Hematopoietic multipotent progenitor cell treated with erythropoietin and hydrocortisone succinate and interleukin-3 and kit ligand, for 15 days (in vitro differentiated cells): ENCODE results near the gene BLMH.
"Not testable (repeated sequence)": the region's sequence is repeated elsewhere in the genome, so short reads cannot be mapped to it uniquely, and the experiment has no call there.

Experiments
- DNase-seq: peaks from one replicate; pipeline ENCODE4 v3.0.0-alpha.2; 2015; ENCODE audit warnings: low spot score

The BLMH gene

DNA sequence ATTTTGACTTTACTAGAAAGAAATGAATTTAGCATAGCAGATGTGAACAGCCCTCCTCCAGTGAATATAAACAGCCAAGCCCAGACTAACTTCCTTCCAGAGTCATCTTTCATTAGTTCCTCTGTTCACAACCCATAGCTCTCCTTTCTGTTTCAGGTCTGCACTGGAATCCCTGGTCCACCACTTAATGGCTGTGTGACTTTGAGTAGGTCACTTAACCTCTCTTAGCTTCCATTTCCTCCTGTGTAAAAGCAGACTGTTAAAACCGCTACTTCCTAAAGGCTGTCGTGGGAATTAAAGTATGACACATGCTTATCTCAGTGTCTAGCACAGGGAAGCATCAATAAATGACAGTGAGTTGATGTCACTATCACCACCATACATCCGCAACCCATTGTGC lies 63.7 kb downstream of the BLMH start:
- no peak for DNase-seq

DNA sequence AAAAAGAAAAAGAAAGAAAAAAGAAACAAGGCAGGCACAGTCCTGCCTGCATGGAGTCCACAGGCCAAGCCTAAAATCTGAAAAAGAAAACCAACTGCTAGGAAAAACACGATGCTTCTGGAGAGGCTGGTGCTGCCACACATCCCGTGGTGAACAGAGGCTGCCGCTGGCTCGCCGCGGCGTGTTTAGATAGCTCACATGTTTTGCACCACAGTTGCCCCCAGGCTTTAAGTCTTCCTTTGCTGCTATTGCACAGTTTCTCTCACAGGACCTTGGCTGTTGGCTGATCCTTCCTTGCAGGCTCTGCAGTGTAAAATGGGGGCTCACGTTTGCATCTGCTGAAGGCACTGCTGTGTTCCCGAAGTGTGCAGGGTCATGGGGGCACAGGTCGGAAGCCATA lies 64.9 kb downstream of the BLMH start:
- DNase-seq: no peak

DNA sequence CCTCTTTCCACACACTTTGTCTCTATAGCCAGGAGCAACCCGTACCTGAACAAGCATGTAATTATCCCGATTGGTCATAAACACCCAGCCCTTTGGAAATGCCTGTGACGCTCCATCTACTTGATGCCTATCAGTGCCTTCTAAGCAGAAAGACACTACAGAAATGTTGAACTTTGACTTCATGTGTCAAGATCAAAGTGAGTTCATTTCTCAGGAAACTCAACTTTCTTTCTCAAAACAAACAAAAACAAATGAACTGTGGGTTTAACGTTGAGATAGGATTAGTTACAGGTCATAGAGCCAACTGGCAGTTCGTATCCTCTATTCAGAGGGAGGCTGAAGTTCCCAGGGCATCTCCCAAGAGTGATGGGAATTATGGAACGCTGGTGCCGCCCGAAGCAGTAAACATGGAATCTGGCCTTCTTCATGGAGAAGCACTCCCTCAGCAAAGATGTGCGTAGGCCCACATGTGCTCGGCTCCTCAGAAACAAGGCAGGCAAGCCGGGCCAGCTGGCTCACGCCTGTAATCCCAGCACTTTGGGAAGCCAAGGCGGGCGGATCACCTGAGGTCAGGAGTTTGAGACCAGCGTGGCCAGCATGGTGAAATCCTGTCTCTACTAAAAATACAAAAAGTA lies 65.7 kb downstream of the BLMH start:
- DNase-seq: no peak

DNA sequence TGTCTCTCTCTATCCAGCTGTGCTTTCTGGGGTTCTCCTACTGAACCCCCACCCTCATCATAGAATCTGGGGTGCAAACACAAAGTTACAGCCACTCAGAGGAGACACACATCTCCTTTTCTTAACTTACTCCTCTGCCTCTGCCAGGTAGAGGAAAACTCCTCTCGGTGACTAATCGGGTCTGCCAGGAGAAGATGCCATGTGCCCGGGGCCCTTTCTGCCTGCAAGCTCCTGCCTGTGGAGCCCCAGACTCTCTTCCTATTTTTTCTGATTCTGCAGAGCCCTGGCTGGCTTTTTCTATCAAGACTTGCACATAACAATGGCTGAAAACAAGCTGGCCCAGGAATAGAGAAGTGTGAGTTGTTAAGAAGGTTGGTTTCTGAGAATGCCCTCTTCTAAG lies 66.6 kb downstream of the BLMH start:
- no peak for DNase-seq

DNA sequence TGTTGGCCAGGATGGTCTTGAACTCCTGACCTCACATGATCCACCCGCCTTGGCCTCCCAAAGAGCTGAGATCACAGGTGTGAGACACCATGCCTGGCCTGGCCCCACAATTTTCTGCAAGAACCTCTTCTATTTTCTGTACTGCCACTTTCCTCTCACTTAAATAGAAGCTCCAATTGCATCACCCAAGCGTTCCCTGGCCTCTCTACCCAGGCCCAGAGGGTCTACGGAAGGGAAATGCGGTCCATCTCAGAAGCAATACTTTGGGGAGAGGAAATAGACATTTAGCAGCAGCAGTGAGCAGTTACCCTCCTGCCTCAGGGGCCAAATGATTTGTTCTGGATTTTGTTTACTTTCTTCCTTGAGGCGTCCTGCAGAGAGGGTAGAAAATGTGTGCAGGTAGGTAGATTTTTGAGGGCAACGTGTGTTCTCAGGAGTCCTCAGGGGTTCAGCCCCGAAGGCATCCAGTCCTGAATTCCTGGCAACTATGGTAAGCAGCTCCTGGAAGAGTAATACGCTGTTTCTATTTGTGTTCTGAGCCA lies 67.3 kb downstream of the BLMH start:
- DNase-seq: no peak

DNA sequence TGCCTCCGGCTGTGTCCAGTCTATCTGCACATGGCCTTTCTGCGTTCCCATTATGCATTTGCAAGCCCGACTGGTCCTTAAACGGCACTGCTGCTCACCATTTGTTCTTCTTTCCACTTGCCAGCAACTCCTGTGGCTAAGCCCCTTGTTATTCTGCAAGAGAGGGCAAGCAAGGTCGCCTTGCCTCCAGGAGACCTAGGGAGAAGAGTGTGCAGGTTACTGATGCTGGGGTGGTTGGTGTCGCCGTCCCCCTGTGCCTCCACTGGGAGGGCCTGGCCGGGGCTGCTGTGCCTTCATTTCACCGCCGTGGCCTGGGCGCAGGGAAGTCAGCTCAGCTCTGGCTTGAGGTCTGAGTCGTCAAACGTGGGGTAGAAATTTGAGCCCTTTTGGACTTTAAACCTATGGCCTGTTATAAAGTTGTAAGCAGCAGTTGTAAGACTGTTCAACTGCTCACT lies 69.0 kb downstream of the BLMH start:
- DNase-seq: no peak

DNA sequence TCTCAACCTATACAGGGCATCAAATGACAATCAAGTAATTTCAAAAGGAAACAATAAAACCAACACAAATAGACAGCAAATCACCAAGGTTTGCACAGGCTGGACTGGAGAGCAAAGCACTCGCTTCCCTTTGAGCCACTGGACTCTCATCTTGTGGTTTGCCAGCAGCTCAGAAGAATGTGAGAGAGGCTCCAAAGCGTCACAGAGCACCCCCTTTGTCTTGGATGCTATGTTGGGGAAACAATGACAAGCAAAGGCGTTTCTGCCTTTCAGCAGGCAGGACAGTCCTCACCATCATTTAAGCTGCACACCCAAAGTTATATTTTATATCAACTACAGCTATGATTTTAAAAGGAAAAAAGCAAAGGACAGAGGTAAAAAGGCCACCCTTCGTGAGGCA lies 69.5 kb downstream of the BLMH start:
- DNase-seq: no peak

DNA sequence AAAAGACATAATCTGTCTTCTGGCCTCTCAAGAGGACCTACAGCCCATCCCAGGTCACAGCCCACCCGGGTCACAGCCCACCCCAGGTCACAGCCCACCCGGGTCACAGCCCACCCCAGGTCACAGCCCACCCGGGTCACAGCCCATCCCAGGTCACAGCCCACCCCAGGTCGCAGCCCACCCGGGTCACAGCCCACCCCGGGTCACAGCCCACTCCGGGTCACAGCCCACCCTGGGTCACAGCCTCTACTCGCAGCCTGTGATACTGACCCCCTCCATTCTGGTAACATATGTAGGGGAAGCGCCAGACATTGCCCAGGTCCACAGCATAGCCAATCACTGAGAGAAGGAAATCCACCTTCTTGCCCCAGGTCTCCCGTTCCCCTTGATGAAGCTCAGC lies 70.4 kb downstream of the BLMH start:
- DNase-seq: no peak

DNA sequence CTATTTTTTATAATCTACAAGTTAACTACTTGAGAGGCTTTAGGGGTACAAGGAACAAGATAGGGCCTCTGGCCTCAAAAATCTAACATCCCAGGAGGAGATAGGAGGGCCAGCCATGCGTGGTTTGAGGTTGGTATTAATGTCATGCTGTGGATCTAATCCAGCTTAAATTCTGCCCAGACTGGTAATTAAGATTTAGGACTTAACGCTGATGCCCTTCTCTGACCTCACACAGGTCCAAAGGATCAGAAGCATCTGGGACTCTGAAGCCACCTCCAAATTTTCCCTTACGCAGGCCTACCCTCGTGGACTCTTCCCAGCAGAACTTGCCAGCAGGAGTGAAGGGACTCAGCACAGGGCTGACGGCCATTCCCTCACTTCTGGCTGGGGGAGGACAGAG lies 71.3 kb downstream of the BLMH start:
- no peak for DNase-seq

DNA sequence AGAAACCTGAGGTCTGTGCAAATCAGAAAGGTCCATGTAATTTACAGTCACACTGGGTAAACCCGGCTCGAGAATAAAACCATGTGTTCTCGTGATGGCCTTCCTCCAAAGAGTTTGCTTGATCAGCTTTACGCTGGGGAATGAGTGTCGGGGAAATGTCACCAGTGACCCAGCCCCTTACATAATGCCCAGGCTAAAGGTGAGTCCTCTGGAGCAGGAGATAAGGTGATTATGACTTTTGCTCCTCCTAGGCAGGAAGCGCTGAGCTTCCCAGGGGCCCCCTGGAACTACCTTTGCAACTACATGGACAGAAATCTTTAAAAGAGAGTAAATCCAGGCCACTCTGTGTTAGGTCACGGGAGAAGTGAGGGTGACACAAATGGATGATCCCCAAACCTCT lies 71.9 kb downstream of the BLMH start:
- no peak for DNase-seq

DNA sequence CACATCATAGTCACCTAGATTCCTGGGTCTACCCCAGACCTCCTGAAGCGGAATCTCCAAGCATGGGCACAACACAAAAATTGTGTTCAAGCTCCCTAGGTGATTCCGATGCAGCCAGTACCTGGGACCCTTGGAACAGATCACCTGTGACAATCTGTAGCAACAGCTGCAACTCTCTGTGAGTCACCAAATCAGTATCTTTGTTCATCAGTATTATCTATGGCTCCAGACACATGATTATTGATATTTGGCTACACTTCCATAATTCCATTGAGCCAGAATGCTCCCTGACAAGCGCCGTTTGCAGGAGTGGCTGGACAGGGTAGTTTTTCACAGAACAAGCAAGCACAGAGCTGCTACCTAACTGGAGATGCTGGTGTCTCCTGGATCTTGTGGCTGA lies 72.4 kb downstream of the BLMH start:
- no peak for DNase-seq

DNA sequence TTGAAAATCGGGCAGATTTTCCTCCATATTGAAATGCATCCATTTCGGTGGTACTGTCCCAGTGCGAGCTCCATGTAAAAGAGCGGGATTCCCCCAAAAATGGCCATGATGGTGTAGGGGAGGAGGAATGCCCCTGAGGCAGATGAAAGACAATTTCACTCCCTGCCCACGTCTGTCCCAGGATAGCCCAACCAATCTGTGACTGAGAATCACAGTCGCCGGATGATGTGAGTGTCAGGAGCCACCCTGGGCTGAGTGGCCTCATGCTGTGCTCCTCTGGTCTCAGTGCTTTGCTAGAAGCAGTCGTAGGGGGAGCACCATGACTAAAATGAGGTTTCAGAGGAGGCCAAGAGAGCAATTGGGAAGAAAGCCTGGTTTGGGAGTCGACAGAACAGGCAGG lies 72.9 kb downstream of the BLMH start:
- no peak for DNase-seq

DNA sequence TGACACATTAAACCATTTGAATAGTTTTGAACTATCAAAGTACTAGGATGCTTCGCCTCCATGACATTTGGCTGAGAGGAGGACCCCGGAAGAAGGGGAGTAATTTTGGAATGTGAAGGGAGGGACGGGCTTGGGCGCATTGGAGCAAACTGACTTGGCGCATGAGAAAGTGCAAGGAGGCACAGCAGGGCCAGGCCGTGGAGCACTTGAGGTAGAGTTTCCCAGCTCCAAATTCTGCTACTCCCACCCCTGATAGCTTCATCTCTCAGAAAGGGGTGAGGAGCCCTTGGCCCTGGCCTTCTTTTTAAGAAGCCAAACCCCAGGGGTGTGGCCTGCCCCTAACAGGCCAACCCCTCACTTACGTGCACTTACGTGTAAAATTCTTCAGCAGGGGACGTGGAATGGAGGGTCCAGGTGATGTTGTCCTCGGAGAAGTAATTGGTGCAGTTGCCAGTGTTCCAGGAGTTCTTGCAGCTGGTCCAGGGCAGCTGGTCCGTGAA lies 73.9 kb downstream of the BLMH start:
- DNase-seq: no peak

DNA sequence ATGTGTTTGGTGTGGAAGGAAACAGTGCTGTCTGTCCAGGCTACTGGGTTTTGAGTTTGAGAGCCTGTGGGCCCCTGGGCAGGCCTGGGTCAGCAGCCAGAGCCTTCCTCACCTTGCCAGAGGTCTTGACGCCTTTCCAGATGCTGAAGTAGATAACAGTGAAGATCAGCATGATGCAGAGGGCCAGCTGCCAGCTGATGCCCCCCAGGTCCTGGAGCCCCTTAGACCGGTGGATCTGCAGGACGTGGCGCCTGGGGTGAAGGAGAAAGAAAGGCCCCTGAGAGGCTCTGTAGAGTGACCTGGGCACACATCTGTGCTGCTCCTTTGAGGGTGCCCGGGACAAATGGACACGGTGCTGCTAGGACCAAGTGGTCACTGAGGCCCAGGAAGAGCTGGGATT lies 74.7 kb downstream of the BLMH start:
- DNase-seq: no peak

DNA sequence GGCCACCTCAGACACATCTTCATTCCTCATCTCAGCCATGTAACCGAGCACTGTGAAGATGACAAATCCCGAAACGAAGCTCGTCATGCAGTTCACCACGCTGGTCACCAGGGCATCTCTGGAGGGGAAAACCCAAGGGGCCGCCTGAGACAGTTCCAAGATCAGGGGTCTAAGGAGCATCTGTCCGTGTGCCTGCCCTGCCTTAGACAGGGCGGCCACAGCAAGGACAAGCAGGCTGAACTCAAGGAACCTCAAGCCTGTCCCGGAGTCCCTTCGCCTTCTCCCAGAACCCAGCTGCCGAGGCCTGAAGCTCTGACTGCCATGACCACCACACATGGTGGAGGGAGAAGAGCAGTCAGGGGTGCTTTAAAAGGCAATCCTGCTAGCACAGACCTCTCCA lies 79.0 kb downstream of the BLMH start:
- DNase-seq: no peak

DNA sequence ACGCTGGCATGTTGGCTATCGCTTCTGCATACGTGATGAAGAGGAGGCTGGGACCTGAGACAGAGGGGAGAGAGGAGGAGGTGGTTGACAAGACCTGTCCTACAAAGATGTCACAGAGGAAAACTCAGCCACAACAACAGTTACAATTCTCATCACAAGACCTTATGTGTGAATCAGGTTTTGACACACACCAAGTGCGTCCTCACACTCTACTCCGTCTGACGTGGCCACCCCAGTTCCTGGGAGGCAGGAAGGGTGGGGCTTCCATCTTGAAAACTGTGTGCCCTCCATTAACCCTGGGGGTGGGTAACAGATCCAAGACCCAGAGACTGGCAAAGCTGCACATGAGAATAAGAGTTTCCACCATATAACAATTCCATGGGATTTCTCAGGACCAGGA lies 80.4 kb downstream of the BLMH start:
- DNase-seq: no peak

DNA sequence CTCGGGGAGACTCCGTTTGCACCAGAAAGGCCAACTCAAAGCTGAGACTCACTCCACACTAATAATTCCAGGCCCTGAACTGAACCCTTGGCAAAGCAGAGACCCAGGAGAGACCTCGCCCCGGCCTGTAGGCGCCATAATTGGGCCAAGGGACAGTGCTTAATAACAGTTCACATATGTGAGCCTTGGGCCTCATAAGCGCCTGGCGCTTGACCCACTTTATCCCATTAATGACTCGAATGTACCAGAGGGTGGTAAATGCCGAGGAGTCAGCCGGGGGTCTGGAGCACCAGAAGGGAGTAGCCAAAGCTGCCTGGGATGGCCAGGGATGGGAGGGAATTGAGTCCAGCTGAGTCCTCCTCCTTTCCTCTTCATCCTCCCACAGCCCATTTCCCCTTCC lies 80.8 kb downstream of the BLMH start:
- no peak for DNase-seq

DNA sequence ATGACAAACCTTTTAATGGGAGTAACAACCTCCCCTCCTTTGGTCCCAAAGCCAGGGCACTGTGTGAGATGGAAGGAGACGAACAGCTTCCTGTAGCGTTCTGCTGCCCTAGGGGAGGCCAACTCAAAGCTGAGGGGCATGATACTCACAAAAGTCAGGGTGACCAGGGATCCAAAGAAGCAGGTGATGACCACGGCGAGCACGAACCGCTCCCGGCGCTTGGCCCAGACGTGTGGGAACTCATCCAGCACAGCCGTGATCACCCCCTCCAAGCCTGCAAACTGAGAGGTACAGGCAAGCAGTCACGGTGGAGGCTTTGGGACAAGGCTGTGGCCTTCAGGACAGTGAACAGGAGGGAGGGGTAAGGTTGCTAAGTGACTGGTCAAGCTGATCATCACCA lies 81.4 kb downstream of the BLMH start:
- DNase-seq: no peak

DNA sequence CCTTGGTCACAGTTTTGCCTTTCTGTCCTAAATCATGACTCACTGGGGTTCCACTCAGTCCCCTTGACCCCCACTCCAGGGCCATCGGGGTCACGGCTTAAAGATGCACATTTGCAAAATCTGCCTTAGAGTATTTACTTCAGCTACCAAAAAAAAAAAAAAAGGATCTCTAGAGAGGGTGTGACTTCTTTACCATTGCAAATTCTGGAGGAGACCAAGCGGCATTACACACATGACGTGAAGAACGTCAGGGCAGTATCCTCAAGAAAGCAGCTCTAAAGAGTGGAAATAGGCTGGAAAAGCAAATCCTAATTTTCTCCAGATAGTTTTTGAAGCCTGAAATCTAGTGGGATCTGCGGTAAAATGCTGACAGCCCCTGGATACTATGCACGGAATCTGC lies 81.8 kb downstream of the BLMH start:
- DNase-seq: no peak

DNA sequence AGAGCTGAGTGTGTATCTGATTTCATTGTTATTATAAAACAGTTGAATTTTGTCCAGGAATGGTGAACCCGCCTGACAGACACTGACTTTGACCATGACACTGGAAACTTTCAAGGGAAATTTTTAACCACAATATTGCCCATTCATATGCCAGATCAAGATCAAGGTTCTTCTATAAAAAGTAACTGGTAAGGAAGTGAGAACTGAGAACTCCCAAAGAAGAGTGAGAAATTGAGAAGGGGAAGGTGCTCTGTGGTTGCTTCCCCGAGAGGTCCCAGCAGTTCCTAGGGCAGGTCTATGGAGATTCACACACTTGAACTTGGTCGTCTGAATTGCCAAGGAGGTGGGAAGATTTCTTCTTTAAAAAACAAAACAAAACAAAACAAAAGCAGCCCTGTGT lies 83.5 kb downstream of the BLMH start:
- no peak for DNase-seq

DNA sequence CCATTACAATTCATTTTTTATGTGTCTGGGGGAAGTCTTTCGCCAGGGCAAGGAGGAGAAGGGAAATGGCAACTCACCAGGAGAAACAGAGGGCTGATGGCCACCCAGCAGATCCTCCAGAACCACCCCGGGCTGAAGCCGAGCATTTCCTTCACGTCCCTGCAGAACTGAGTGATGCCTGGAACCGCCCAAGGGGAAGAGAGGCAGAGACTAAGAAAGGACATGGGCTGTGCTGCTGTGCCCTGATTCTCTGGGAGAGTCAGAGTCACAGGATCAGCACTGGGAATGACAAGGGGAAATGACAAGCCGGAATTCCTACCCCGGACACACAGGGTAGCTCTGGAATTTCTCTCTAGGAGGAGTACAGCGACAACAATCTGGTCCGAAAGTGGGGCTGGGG lies 84.1 kb downstream of the BLMH start:
- no peak for DNase-seq

DNA sequence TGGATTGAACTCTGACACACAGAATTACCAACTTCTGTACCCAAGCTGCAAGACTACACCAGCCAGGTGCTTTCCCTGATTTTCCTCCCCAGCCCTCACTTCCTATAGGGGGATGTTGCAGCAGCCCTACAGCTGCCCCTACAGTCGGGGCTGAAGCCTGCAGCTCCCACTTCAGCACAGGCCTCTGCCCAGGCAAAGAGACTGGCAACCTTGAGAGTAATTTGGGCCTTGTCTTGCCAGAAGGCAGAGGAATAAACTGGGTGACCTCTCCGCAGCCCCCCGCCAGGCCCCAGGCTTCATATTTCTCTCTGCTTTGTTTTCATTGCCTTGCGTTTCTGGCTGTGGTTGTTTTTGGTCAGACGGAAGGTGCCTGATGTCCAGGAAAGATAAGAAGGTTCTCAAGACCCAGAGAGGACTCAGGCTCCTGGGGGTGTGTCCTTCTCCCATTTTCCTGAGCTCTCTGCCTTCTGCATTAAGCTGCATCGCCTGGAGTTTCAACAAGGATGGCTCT lies 88.2 kb downstream of the BLMH start:
- no peak for DNase-seq

DNA sequence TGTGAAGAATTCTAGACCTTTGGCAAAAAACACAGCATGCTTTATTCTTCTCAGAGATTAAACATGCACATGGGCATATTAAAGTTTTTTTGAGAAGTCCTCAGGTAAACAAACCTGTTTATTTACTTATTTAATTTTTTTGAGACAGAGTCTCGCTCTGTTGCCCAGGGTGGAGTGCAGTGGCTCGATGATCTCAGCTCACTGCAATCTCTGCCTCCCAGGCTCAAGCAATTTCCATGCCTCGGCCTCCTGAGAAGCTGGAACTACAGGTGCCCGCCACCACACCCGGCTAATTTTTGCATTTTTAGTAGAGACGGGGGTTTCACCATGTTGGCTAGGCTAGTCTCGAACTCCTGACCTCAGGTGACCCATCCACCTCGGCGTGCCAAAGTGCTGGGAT lies 91.1 kb downstream of the BLMH start:
- DNase-seq: not testable (repeated sequence)

DNA sequence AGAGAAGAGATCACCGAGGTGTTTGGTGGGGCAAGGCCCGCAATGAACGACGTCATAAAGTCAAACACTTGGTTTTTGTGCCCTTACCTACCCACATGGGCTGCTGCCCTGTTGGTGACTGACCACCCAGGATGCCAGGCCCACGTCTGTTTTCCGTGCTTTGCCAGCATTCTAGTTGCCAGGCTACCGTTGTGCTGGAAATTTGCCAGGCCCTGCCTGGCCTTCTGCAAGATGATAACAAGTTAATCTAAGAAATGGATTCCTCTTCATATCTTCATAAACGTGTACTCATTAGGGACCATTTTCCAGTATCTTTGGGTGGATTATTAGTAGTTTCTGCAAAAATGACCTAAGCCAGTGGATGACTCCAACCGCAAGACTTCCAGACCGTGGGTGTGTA lies 91.6 kb downstream of the BLMH start:
- DNase-seq: peak; percentile 54
